NCI-H69 (cell line): ENCODE data around the gene PM20D2.
"Not testable (repeated sequence)": the region's sequence is repeated elsewhere in the genome, so short reads cannot be mapped to it uniquely, and the experiment has no call there.

Experiments used
- DNase-seq: peaks from one replicate; lab custom pipeline; 2025; lab: John Stamatoyannopoulos, UW

Gene PM20D2

GRCh38 chr6:89145956-89146717 is at the start of gene PM20D2:
Gene PM20D2, plus strand, starts transcription at chr6:89146055. Its CDS starts 90 bp downstream, at chr6:89146145.
- DNase-seq: peak; percentile 95

- no peak for DNase-seq
Observed at GRCh38 chr6:89098461-89098860, 47.4 kb upstream of the PM20D2 start.

- no peak for DNase-seq
Observed at GRCh38 chr6:89100114-89100513, 45.7 kb upstream of the PM20D2 start.

- peak; percentile 13 for DNase-seq
Observed at GRCh38 chr6:89110284-89110683, 35.6 kb upstream of the PM20D2 start.

GRCh38 chr6:89111933-89112332 is 33.9 kb upstream of the PM20D2 start:
- no peak for DNase-seq

GRCh38 chr6:89116702-89117101 is 29.2 kb upstream of the PM20D2 start:
- no peak for DNase-seq

GRCh38 chr6:89117211-89118108 is 28.4 kb upstream of the PM20D2 start, which contains the start of gene SRSF12:
Gene SRSF12, minus strand, starts transcription at chr6:89118071. Its CDS starts 184 bp downstream, at chr6:89117887.
- DNase-seq: peak; percentile 88

GRCh38 chr6:89118931-89119330 is 26.9 kb upstream of the PM20D2 start:
- DNase-seq: peak; percentile 29

- no peak for DNase-seq
Observed at GRCh38 chr6:89120371-89120770, 25.5 kb upstream of the PM20D2 start.

- no peak for DNase-seq
Observed at GRCh38 chr6:89121934-89122333, 23.9 kb upstream of the PM20D2 start.

- DNase-seq: peak; percentile 72
Observed at GRCh38 chr6:89122625-89123024, 23.2 kb upstream of the PM20D2 start.

GRCh38 chr6:89128256-89128671 is 17.6 kb upstream of the PM20D2 start:
- DNase-seq: not testable (repeated sequence)

- DNase-seq: no peak
Observed at GRCh38 chr6:89131599-89131998, 14.3 kb upstream of the PM20D2 start.

- peak; percentile 14 for DNase-seq
Observed at GRCh38 chr6:89132057-89132456, 13.8 kb upstream of the PM20D2 start.

- no peak for DNase-seq
Observed at GRCh38 chr6:89133981-89134380, 11.9 kb upstream of the PM20D2 start.

GRCh38 chr6:89134723-89135122 is 11.1 kb upstream of the PM20D2 start:
- peak; percentile 71 for DNase-seq

GRCh38 chr6:89138173-89138572 is 7.7 kb upstream of the PM20D2 start:
- peak; percentile 12 for DNase-seq

- DNase-seq: no peak
Observed at GRCh38 chr6:89139509-89140346, 6.1 kb upstream of the PM20D2 start.

GRCh38 chr6:89140347-89141156 is 5.3 kb upstream of the PM20D2 start:
- DNase-seq: no peak

GRCh38 chr6:89144354-89144906 is 1.4 kb upstream of the PM20D2 start:
- DNase-seq: peak; percentile 73
